Ectodermal cell (in vitro differentiated cells): ENCODE results near the gene ZFR2.
"Not testable (repeated sequence)": the region's sequence is repeated elsewhere in the genome, so short reads cannot be mapped to it uniquely, and the experiment has no call there.

Source experiments
- H3K27ac ChIP-seq: 2 replicates; pipeline ENCODE4 v1.7.0; 2013; ENCODE audit warnings: mild to moderate bottlenecking, low read depth, low read length; ENCODE audit not compliant: insufficient read depth, poor library complexity, severe bottlenecking
- H3K27me3 ChIP-seq: 2 replicates; pipeline ENCODE4 v1.7.0; 2013; ENCODE audit warnings: mild to moderate bottlenecking, low read length; ENCODE audit not compliant: insufficient read depth, control insufficient read depth, poor library complexity, severe bottlenecking
- H3K36me3 ChIP-seq: one replicate; pipeline ENCODE4 v1.7.0; 2013; ENCODE audit warnings: low read length; ENCODE audit not compliant: control insufficient read depth, insufficient read depth
- H3K4me1 ChIP-seq: one replicate; pipeline ENCODE4 v1.7.0; 2013; ENCODE audit warnings: low read length; ENCODE audit not compliant: control insufficient read depth, insufficient read depth
- H3K4me3 ChIP-seq: 2 replicates; pipeline ENCODE4 v1.7.0; 2013; ENCODE audit warnings: low read depth, low read length, control low read depth; ENCODE audit not compliant: insufficient read depth
- H3K9me3 ChIP-seq: 2 replicates; pipeline ENCODE4 v1.7.0; 2013; ENCODE audit warnings: mild to moderate bottlenecking, low read length, moderate library complexity; ENCODE audit not compliant: control insufficient read depth
- WGBS, 2 experiments: methylation state at CpG; one replicate each; pipeline ENCODE4 v1.1.7; 2013; ENCODE audit warnings: missing lambda C conversion rate in 2 of 2; 5-methylcytosine and 5-hydroxymethylcytosine counted together

Gene ZFR2

GRCh38 chr19:3817761-3818160 is 51.1 kb downstream of the ZFR2 start:
- H3K36me3 ChIP-seq: no peaks in the 10 kb centered on the region
- H3K27ac ChIP-seq: no peak overlapping the region
- no peak overlapping the region for H3K4me3 ChIP-seq
- peaks cover 4% of the 10 kb centered on the region for H3K27me3 ChIP-seq
- no peaks in the 10 kb centered on the region for H3K4me1 ChIP-seq
- WGBS, 2 experiments: 91 to 95% methylated on average over 8 of the region's 8 CpGs
- H3K9me3 ChIP-seq: no peaks in the 10 kb centered on the region

- Histone ChIP-seq H3K4me1 (no peaks in the 10 kb centered on the region), H3K27me3 (no peaks in the 10 kb centered on the region)
- WGBS, 2 experiments: 92 to 93% methylated on average over 45 of the region's 45 CpGs
These were observed 52.1 kb downstream of the ZFR2 start for GRCh38 chr19:3816566-3817218.

GRCh38 chr19:3816148-3816547 is 52.7 kb downstream of the ZFR2 start:
- WGBS, 2 experiments: 92 to 95% methylated on average over 9 of the region's 9 CpGs
- not testable (repeated sequence) for H3K4me1 ChIP-seq, H3K36me3 ChIP-seq, H3K27me3 ChIP-seq, H3K9me3 ChIP-seq, H3K27ac ChIP-seq, H3K4me3 ChIP-seq

More at GRCh38 chr19:3816566-3817218, 52.1 kb downstream of the ZFR2 start:
- Histone ChIP-seq H3K27ac (no peak overlapping the region), H3K4me3 (no peak overlapping the region), H3K9me3 (no peaks in the 10 kb centered on the region), H3K36me3 (no peaks in the 10 kb centered on the region)

GRCh38 chr19:3814648-3815047 is 54.2 kb downstream of the ZFR2 start:
- Histone ChIP-seq H3K27ac (no peak overlapping the region), H3K4me3 (no peak overlapping the region), H3K4me1 (no peaks in the 10 kb centered on the region), H3K27me3 (no peaks in the 10 kb centered on the region), H3K36me3 (no peaks in the 10 kb centered on the region), H3K9me3 (no peaks in the 10 kb centered on the region)
- WGBS, 2 experiments: 90 to 94% methylated on average over 4 of the region's 4 CpGs

GRCh38 chr19:3813473-3814392 is 55.1 kb downstream of the ZFR2 start:
- H3K4me3 ChIP-seq: no peak overlapping the region
- 94% methylated on average over 22 of the region's 22 CpGs for WGBS, 2 experiments
- no peaks in the 10 kb centered on the region for H3K27me3 ChIP-seq
- H3K4me1 ChIP-seq: no peaks in the 10 kb centered on the region
- no peaks in the 10 kb centered on the region for H3K36me3 ChIP-seq
- H3K9me3 ChIP-seq: no peaks in the 10 kb centered on the region
- no peak overlapping the region for H3K27ac ChIP-seq

- Histone ChIP-seq H3K4me1 (no peaks in the 10 kb centered on the region), H3K27me3 (no peaks in the 10 kb centered on the region), H3K9me3 (no peaks in the 10 kb centered on the region), H3K4me3 (no peak overlapping the region), H3K36me3 (no peaks in the 10 kb centered on the region), H3K27ac (no peak overlapping the region)
- 92% methylated on average over 38 of the region's 38 CpGs for WGBS, 2 experiments
These were observed 58.0 kb downstream of the ZFR2 start for GRCh38 chr19:3810708-3811355.

GRCh38 chr19:3809881-3810707 is 58.7 kb downstream of the ZFR2 start:
- Histone ChIP-seq H3K27me3 (no peaks in the 10 kb centered on the region), H3K9me3 (no peaks in the 10 kb centered on the region), H3K4me1 (no peaks in the 10 kb centered on the region), H3K36me3 (no peaks in the 10 kb centered on the region), H3K4me3 (no peak overlapping the region), H3K27ac (no peak overlapping the region)
- 93 to 94% methylated on average over 22 to 26 of the region's 26 CpGs for WGBS, 2 experiments

GRCh38 chr19:3808420-3809143 is 60.3 kb downstream of the ZFR2 start:
- Histone ChIP-seq H3K9me3 (no peaks in the 10 kb centered on the region), H3K36me3 (no peaks in the 10 kb centered on the region), H3K27ac (no peak overlapping the region), H3K4me1 (no peaks in the 10 kb centered on the region), H3K4me3 (no peak overlapping the region), H3K27me3 (no peaks in the 10 kb centered on the region)
- 93% methylated on average over 33 of the region's 33 CpGs for WGBS, 2 experiments

GRCh38 chr19:3807574-3808354 is 61.1 kb downstream of the ZFR2 start:
- Histone ChIP-seq H3K27me3 (peaks cover 4% of the 10 kb centered on the region), H3K36me3 (no peaks in the 10 kb centered on the region), H3K4me1 (no peaks in the 10 kb centered on the region), H3K27ac (no peak overlapping the region), H3K9me3 (no peaks in the 10 kb centered on the region), H3K4me3 (no peak overlapping the region)
- 95 to 96% methylated on average over 35 of the region's 35 CpGs for WGBS, 2 experiments
